SU-DHL-6 (cell line): Measurements from ENCODE around the gene HS6ST3.

Experiments used
- H2AFZ ChIP-seq: fragments of 200-600 bp; sonication (generic); 2 replicates; pipeline ENCODE4 v1.6.1; 2014; ENCODE audit warnings: low read depth, mild to moderate bottlenecking, moderate library complexity, mixed read lengths, antibody characterized with exemption, low read length; ENCODE audit not compliant: severe bottlenecking
- H3F3A ChIP-seq: fragments of 200-600 bp; shearing (Covaris generic); 2 replicates; pipeline ENCODE4 v1.6.0; 2016; ENCODE audit warnings: antibody characterized with exemption, mild to moderate bottlenecking; ENCODE audit not compliant: insufficient read depth
- H3K27ac ChIP-seq: fragments of 200-600 bp; sonication (generic); 2 replicates; pipeline ENCODE4 v1.5.1; 2016; ENCODE audit warnings: low read depth, mild to moderate bottlenecking, low read length, moderate library complexity, mixed read lengths
- H3K27me3 ChIP-seq: fragments of 200-600 bp; sonication (generic), shearing (Covaris generic); 2 replicates; pipeline ENCODE4 v1.6.0; 2014; ENCODE audit warnings: mild to moderate bottlenecking, low read length
- H3K36me3 ChIP-seq: fragments of 200-600 bp; sonication (generic); 2 replicates; pipeline ENCODE4 v1.6.1; 2014; ENCODE audit warnings: mild to moderate bottlenecking, low read length, mixed read lengths
- H3K4me2 ChIP-seq: fragments of 300-600, 200-600 bp; shearing (Covaris generic), sonication (generic); 2 replicates; pipeline ENCODE4 v1.6.0; 2014; ENCODE audit warnings: low read length, low read depth, mild to moderate bottlenecking; ENCODE audit not compliant: poor library complexity, severe bottlenecking
- H3K4me3 ChIP-seq: fragments of 200-600 bp; sonication (generic); 2 replicates; pipeline ENCODE4 v1.5.1; 2014; ENCODE audit warnings: antibody characterized with exemption, low read length, mild to moderate bottlenecking, mixed read lengths; ENCODE audit not compliant: insufficient read depth, poor library complexity, severe bottlenecking
- H3K79me2 ChIP-seq: fragments of 200-600 bp; sonication (generic); 2 replicates; pipeline ENCODE4 v1.6.1; 2014; ENCODE audit warnings: mild to moderate bottlenecking, low read length, moderate library complexity; ENCODE audit not compliant: insufficient read depth
- H3K9ac ChIP-seq: fragments of 200-600 bp; sonication (generic); 2 replicates; pipeline ENCODE4 v1.7.0; 2014; ENCODE audit warnings: mild to moderate bottlenecking, low read length
- H3K9me2 ChIP-seq: fragments of 200-600 bp; sonication (generic); replicated peaks from 2 replicates; pipeline ENCODE4 v1.6.1; 2014; ENCODE audit warnings: low read length; ENCODE audit not compliant: insufficient read depth
- H3K9me3 ChIP-seq: fragments of 200-600 bp; sonication (generic); 2 replicates; pipeline ENCODE4 v1.6.1; 2014; ENCODE audit warnings: low read length, mixed read lengths; ENCODE audit not compliant: insufficient read depth
- H4K20me1 ChIP-seq: fragments of 200-600 bp; sonication (generic); 2 replicates; pipeline ENCODE4 v1.6.1; 2014; ENCODE audit warnings: low read depth, mild to moderate bottlenecking, antibody characterized with exemption, low read length, moderate library complexity, mixed read lengths
- CTCF ChIP-seq: fragments of 200-600 bp; sonication (generic); IDR thresholded peaks from one replicate; pipeline ENCODE4 v1.5.1; 2017; ENCODE audit warnings: antibody characterized with exemption, mild to moderate bottlenecking, low read length, moderate library complexity; ENCODE audit not compliant: insufficient read depth, poor library complexity, severe bottlenecking
- EZH2phosphoT487 ChIP-seq: fragments of 200-600 bp; sonication (generic), shearing (Covaris generic); conservative IDR thresholded peaks from 2 replicates; pipeline ENCODE4 v1.6.1; 2018; ENCODE audit warnings: mild to moderate bottlenecking, antibody characterized with exemption, low read length, moderate library complexity, mixed read lengths

HS6ST3 gene

GRCh38 chr13:96707146-96707545 is 617.2 kb downstream of the HS6ST3 start:
- Histone ChIP-seq H3K9me3 (no peaks in the 10 kb centered on the region), H3K27me3 (no peaks in the 10 kb centered on the region), H3K9me2 (no peaks in the 10 kb centered on the region; the same call in 1 of the 2 replicates), H3K4me2 (no peak overlapping the region), H3F3A (no peaks in the 10 kb centered on the region), H2AFZ (no peak overlapping the region), H3K9ac (no peak overlapping the region), H3K79me2 (no peaks in the 10 kb centered on the region), H3K4me3 (no peak overlapping the region), H3K36me3 (no peaks in the 10 kb centered on the region), H4K20me1 (no peaks in the 10 kb centered on the region), H3K27ac (no peak overlapping the region)
- TF ChIP-seq EZH2phosphoT487: no peak
- TF ChIP-seq CTCF: no peak

- no peaks in the 10 kb centered on the region for H3K36me3 ChIP-seq
- H3K9me3 ChIP-seq: no peaks in the 10 kb centered on the region
- no peak for TF ChIP-seq CTCF
- TF ChIP-seq EZH2phosphoT487: no peak
- H3K27ac ChIP-seq: no peak overlapping the region
- no peak overlapping the region for H2AFZ ChIP-seq
- H3K27me3 ChIP-seq: no peaks in the 10 kb centered on the region
- no peak overlapping the region for H3K9ac ChIP-seq
- no peak overlapping the region for H3K4me2 ChIP-seq
- no peaks in the 10 kb centered on the region for H3K79me2 ChIP-seq
- H3K4me3 ChIP-seq: no peak overlapping the region
- no peaks in the 10 kb centered on the region; the same call in 1 of the 2 replicates for H3K9me2 ChIP-seq
- H3F3A ChIP-seq: no peaks in the 10 kb centered on the region
- no peaks in the 10 kb centered on the region for H4K20me1 ChIP-seq
These were observed 620.4 kb downstream of the HS6ST3 start for GRCh38 chr13:96710166-96710862.

GRCh38 chr13:96720446-96720845 is 630.5 kb downstream of the HS6ST3 start:
- no peaks in the 10 kb centered on the region for H3F3A ChIP-seq
- H4K20me1 ChIP-seq: no peaks in the 10 kb centered on the region
- no peak for TF ChIP-seq CTCF
- TF ChIP-seq EZH2phosphoT487: no peak
- H3K4me3 ChIP-seq: no peak overlapping the region
- H3K79me2 ChIP-seq: no peaks in the 10 kb centered on the region
- H2AFZ ChIP-seq: no peak overlapping the region
- no peak overlapping the region for H3K9ac ChIP-seq
- H3K36me3 ChIP-seq: no peaks in the 10 kb centered on the region
- no peaks in the 10 kb centered on the region for H3K9me2 ChIP-seq
- H3K27ac ChIP-seq: no peak overlapping the region
- no peak overlapping the region for H3K4me2 ChIP-seq
- H3K9me3 ChIP-seq: no peaks in the 10 kb centered on the region
- no peaks in the 10 kb centered on the region for H3K27me3 ChIP-seq
